ENCODE data around the gene POP4. TPM values are rescaled to one million over a fixed set of nuclear protein-coding genes. Genes with fewer than 3 reads are reported as not detected.

Gene POP4
- total and polyA plus RNA-seq, 9 of the 15 experiments (the other 6 are each of a cell fraction or from before 2014, with no cell fraction given): 42.1 to 128 (median 99.0) TPM

- TF ChIP-seq HMG20A (CRISPR knock-in tag; conservative IDR thresholded peaks at IDR 0.05) (no peak), PATZ1 (CRISPR knock-in tag; IDR thresholded peaks at IDR 0.05; ENCODE audit: borderline replicate concordance) (no peak), ZNF184 (CRISPR knock-in tag; IDR thresholded peaks at IDR 0.05) (no peak)
Observed at GRCh38 chr19:29561601-29562000, 44.5 kb upstream of the POP4 start (continued).

- BruUV-seq (replicated peaks): no TSS peak
- H3K4me1 ChIP-seq (replicated peaks in 1 of 2; ENCODE audit: control insufficient read depth in 2 of 2, insufficient read depth in 2 of 2, low read length in 2 of 2): no peaks in the 10 kb centered on the region
- H3K9ac ChIP-seq (ENCODE audit: insufficient read depth in 1 of 2, low read depth in 2 of 2, low read length in 2 of 2): no peak overlapping the region
- peaks cover 6 to 33% of the 10 kb centered on the region in 2 experiments; a peak in 4 of 5 replicates for H3K27me3 ChIP-seq (ENCODE audit: control insufficient read depth in 2 of 2, insufficient read depth in 2 of 2, low read length in 2 of 2)
- no peak overlapping the region for H3K4me2 ChIP-seq (ENCODE audit: insufficient read depth, low read length)
- ChIA-PET CTCF (ENCODE audit: low intra/inter-chr PET ratio) (no interaction called here), POLR2A (interaction anchor here (2.6 kb wide), 1 partner anchor 13 kb away, joined by 8 read pairs; no protein-coding TSS in a partner anchor)
- H3K79me2 ChIP-seq (ENCODE audit: control insufficient read depth, insufficient read depth, low read length): no peaks in the 10 kb centered on the region
- ATAC-seq (no peak), FAIRE-seq (no peak), DNase-seq (ENCODE audit: extremely low read depth in 1 of 4, low spot score in 3 of 4) (no peak)
- H3K36me3 ChIP-seq (ENCODE audit: control insufficient read depth, insufficient read depth, low read length): no peaks in the 10 kb centered on the region
- H3K4me3 ChIP-seq: no peak overlapping the region
- H3K27ac ChIP-seq (ENCODE audit: extremely low read depth, low read depth, low read length): no peak overlapping the region
- H4K20me1 ChIP-seq (replicated peaks; ENCODE audit: control insufficient read depth, insufficient read depth, low read length): no peaks in the 10 kb centered on the region
- WGBS (ENCODE audit: insufficient coverage, low coverage, missing lambda C conversion rate): 2% methylated on average over 13 of the region's 16 CpGs
- H3K9me3 ChIP-seq (replicated peaks; ENCODE audit: control insufficient read depth, insufficient read depth, low read depth, low read length): no peaks in the 10 kb centered on the region
- no peaks in the 10 kb centered on the region for H3K9me1 ChIP-seq (ENCODE audit: control insufficient read depth, insufficient read depth, low read length)
- in situ Hi-C loops (cut with MboI) (no loop called here), intact Hi-C loops (cut with micrococcal nuclease) (no loop called here)
- no peak overlapping the region for H2AFZ ChIP-seq (ENCODE audit: low read depth, low read length)
- TF ChIP-seq CUX1 (CRISPR knock-in tag; IDR thresholded peaks at IDR 0.05): no peak
Observed at GRCh38 chr19:29562299-29563297, 43.5 kb upstream of the POP4 start.

Data from K562 (cell line).